ENCODE data around the gene TXNL4B. TPM values are rescaled to one million over a fixed set of nuclear protein-coding genes. Genes with fewer than 3 reads are reported as not detected.

The TXNL4B gene
- total RNA-seq, 5 donors from 2014 or later (not counting 1 experiment from before 2014, with no cell fraction given), result 10.9 to 24.2 (median 19.4) TPM

GRCh38 chr16:72109300-72109699 is 15.9 kb upstream of the TXNL4B start:
- Mint-ChIP-seq H3K27me3 (no peaks in the 10 kb centered on the region), H3K9me3 (no peaks in the 10 kb centered on the region), H3K27ac (no peak overlapping the region), H3K4me1 (no peaks in the 10 kb centered on the region), H3K36me3 (peaks cover 84% of the 10 kb centered on the region), H3K4me3 (no peak overlapping the region)
- CTCF ChIA-PET, result no interaction called here
- POLR2A ChIA-PET, result no interaction called here
- DNase-seq (no peak), ATAC-seq (replicated peaks in 1 of 4) (no peak)
- H3K4me3 ChIP-seq (ENCODE audit: control insufficient read depth in 1 of 2, extremely low read depth in 1 of 2, low read length in 1 of 2), result no peak overlapping the region
- no peaks in the 10 kb centered on the region for H3K27me3 ChIP-seq (replicated peaks in 1 of 2; ENCODE audit: control insufficient read depth in 2 of 2, extremely low read depth in 1 of 2, insufficient read depth in 2 of 2, low read length in 1 of 2)
- 99% methylated on average over 8 of the region's 12 CpGs for WGBS (ENCODE audit: insufficient coverage)
- H3K4me1 ChIP-seq (ENCODE audit: control insufficient read depth in 1 of 2, extremely low read depth in 1 of 2, insufficient read depth in 2 of 2, low read length in 2 of 2), result no peaks in the 10 kb centered on the region
- no peaks in the 10 kb centered on the region for H3K9me3 ChIP-seq
- H3K36me3 ChIP-seq (ENCODE audit: control insufficient read depth in 2 of 2, extremely low read depth in 1 of 2, insufficient read depth in 1 of 2, low read length in 1 of 2), result peaks cover 41 to 82% of the 10 kb centered on the region in 2 donors
- H3K27ac ChIP-seq (ENCODE audit: low read length), result no peak overlapping the region

GRCh38 chr16:72108353-72109102 is 15.1 kb upstream of the TXNL4B start:
- ATAC-seq (replicated peaks in 1 of 4) (no peak), DNase-seq (no peak)
- POLR2A ChIA-PET, result no interaction called here
- H3K27ac ChIP-seq (ENCODE audit: low read length), result no peak overlapping the region
- no peaks in the 10 kb centered on the region for H3K9me3 ChIP-seq
- H3K4me3 ChIP-seq (ENCODE audit: control insufficient read depth in 1 of 2, extremely low read depth in 1 of 2, low read length in 1 of 2), result no peak overlapping the region
- H3K4me1 Mint-ChIP-seq, result no peaks in the 10 kb centered on the region
- H3K4me3 Mint-ChIP-seq, result no peak overlapping the region
- H3K4me1 ChIP-seq (ENCODE audit: control insufficient read depth in 1 of 2, extremely low read depth in 1 of 2, insufficient read depth in 2 of 2, low read length in 2 of 2), result no peaks in the 10 kb centered on the region
- H3K36me3 ChIP-seq (ENCODE audit: control insufficient read depth in 2 of 2, extremely low read depth in 1 of 2, insufficient read depth in 1 of 2, low read length in 1 of 2), result peaks cover 47 to 89% of the 10 kb centered on the region in 2 donors
- H3K27ac Mint-ChIP-seq, result no peak overlapping the region
- H3K9me3 Mint-ChIP-seq, result no peaks in the 10 kb centered on the region
- peaks cover 89% of the 10 kb centered on the region for H3K36me3 Mint-ChIP-seq
- CTCF ChIA-PET, result no interaction called here
- no peaks in the 10 kb centered on the region for H3K27me3 ChIP-seq (replicated peaks in 1 of 2; ENCODE audit: control insufficient read depth in 2 of 2, extremely low read depth in 1 of 2, insufficient read depth in 2 of 2, low read length in 1 of 2)
- 94% methylated on average over 15 of the region's 16 CpGs for WGBS (ENCODE audit: insufficient coverage)
- no peaks in the 10 kb centered on the region for H3K27me3 Mint-ChIP-seq

GRCh38 chr16:72107371-72107770 is 14.0 kb upstream of the TXNL4B start:
- Mint-ChIP-seq H3K27me3 (no peaks in the 10 kb centered on the region), H3K9me3 (no peaks in the 10 kb centered on the region), H3K4me1 (no peaks in the 10 kb centered on the region), H3K4me3 (no peak overlapping the region), H3K27ac (no peak overlapping the region), H3K36me3 (peaks cover 90% of the 10 kb centered on the region)
- Histone ChIP-seq H3K4me1 (ENCODE audit: control insufficient read depth in 1 of 2, extremely low read depth in 1 of 2, insufficient read depth in 2 of 2, low read length in 2 of 2) (no peaks in the 10 kb centered on the region), H3K27me3 (replicated peaks in 1 of 2; ENCODE audit: control insufficient read depth in 2 of 2, extremely low read depth in 1 of 2, insufficient read depth in 2 of 2, low read length in 1 of 2) (no peaks in the 10 kb centered on the region), H3K4me3 (ENCODE audit: control insufficient read depth in 1 of 2, extremely low read depth in 1 of 2, low read length in 1 of 2) (no peak overlapping the region), H3K27ac (ENCODE audit: low read length) (no peak overlapping the region), H3K9me3 (no peaks in the 10 kb centered on the region), H3K36me3 (ENCODE audit: control insufficient read depth in 2 of 2, extremely low read depth in 1 of 2, insufficient read depth in 1 of 2, low read length in 1 of 2) (peaks cover 51 to 98% of the 10 kb centered on the region in 2 donors)
- POLR2A ChIA-PET, result interaction anchor here in 1 of 2 donors (0.6 kb wide), 1 partner anchor 284 kb away, joined by 3 read pairs; no protein-coding TSS in a partner anchor
- CTCF ChIA-PET, result no interaction called here
- ATAC-seq (replicated peaks in 1 of 4) (no peak), DNase-seq (no peak)
- 98% methylated on average over 17 of the region's 17 CpGs for WGBS (ENCODE audit: insufficient coverage)

- CTCF ChIA-PET, result interaction anchor here in 1 of 2 donors (0.6 kb wide), 1 partner anchor 10 kb away, joined by 3 read pairs; no protein-coding TSS in a partner anchor
- POLR2A ChIA-PET, result interaction anchor here in 1 of 2 donors (0.6 kb wide), 1 partner anchor 817 kb away, joined by 3 read pairs; the partner anchor contains the start of gene CMTR2
- H3K4me3 Mint-ChIP-seq, result no peak overlapping the region
Measured at GRCh38 chr16:72105978-72106377, 12.6 kb upstream of the TXNL4B start.

GRCh38 chr16:72104905-72105304 is 11.5 kb upstream of the TXNL4B start:
- no peak overlapping the region for H3K4me3 Mint-ChIP-seq
- POLR2A ChIA-PET, result no interaction called here
- Histone ChIP-seq H3K4me1 (ENCODE audit: control insufficient read depth in 1 of 2, extremely low read depth in 1 of 2, insufficient read depth in 2 of 2, low read length in 2 of 2) (no peaks in the 10 kb centered on the region), H3K27me3 (replicated peaks in 1 of 2; ENCODE audit: control insufficient read depth in 2 of 2, extremely low read depth in 1 of 2, insufficient read depth in 2 of 2, low read length in 1 of 2) (no peaks in the 10 kb centered on the region), H3K4me3 (ENCODE audit: control insufficient read depth in 1 of 2, extremely low read depth in 1 of 2, low read length in 1 of 2) (no peak overlapping the region), H3K9me3 (no peaks in the 10 kb centered on the region), H3K36me3 (ENCODE audit: control insufficient read depth in 2 of 2, extremely low read depth in 1 of 2, insufficient read depth in 1 of 2, low read length in 1 of 2) (peaks cover 51 to 98% of the 10 kb centered on the region in 2 donors), H3K27ac (ENCODE audit: low read length) (no peak overlapping the region)
- no peaks in the 10 kb centered on the region for H3K9me3 Mint-ChIP-seq
- ATAC-seq (replicated peaks in 1 of 4) (no peak), DNase-seq (no peak)
- H3K27me3 Mint-ChIP-seq, result no peaks in the 10 kb centered on the region
- peaks cover 84% of the 10 kb centered on the region for H3K36me3 Mint-ChIP-seq
- H3K4me1 Mint-ChIP-seq, result no peaks in the 10 kb centered on the region
- no peak overlapping the region for H3K27ac Mint-ChIP-seq
- 99% methylated on average over 7 of the region's 9 CpGs for WGBS (ENCODE audit: insufficient coverage)
- CTCF ChIA-PET, result no interaction called here

More at GRCh38 chr16:72105978-72106377, 12.6 kb upstream of the TXNL4B start:
- Mint-ChIP-seq H3K27me3 (no peaks in the 10 kb centered on the region), H3K27ac (no peak overlapping the region), H3K36me3 (peaks cover 90% of the 10 kb centered on the region), H3K4me1 (no peaks in the 10 kb centered on the region), H3K9me3 (no peaks in the 10 kb centered on the region)
- H3K9me3 ChIP-seq, result no peaks in the 10 kb centered on the region
- peaks cover 47 to 98% of the 10 kb centered on the region in 2 donors for H3K36me3 ChIP-seq (ENCODE audit: control insufficient read depth in 2 of 2, extremely low read depth in 1 of 2, insufficient read depth in 1 of 2, low read length in 1 of 2)
- H3K4me1 ChIP-seq (ENCODE audit: control insufficient read depth in 1 of 2, extremely low read depth in 1 of 2, insufficient read depth in 2 of 2, low read length in 2 of 2), result no peaks in the 10 kb centered on the region
- H3K27ac ChIP-seq (ENCODE audit: low read length), result no peak overlapping the region
- H3K27me3 ChIP-seq (replicated peaks in 1 of 2; ENCODE audit: control insufficient read depth in 2 of 2, extremely low read depth in 1 of 2, insufficient read depth in 2 of 2, low read length in 1 of 2), result no peaks in the 10 kb centered on the region
- ATAC-seq (replicated peaks in 1 of 4), result no peak
- 99% methylated on average over 6 of the region's 12 CpGs for WGBS (ENCODE audit: insufficient coverage)
- no peak for DNase-seq
- H3K4me3 ChIP-seq (ENCODE audit: control insufficient read depth in 1 of 2, extremely low read depth in 1 of 2, low read length in 1 of 2), result no peak overlapping the region

- Histone ChIP-seq H3K4me1 (ENCODE audit: control insufficient read depth in 1 of 2, extremely low read depth in 1 of 2, insufficient read depth in 2 of 2, low read length in 2 of 2) (no peaks in the 10 kb centered on the region), H3K27me3 (replicated peaks in 1 of 2; ENCODE audit: control insufficient read depth in 2 of 2, extremely low read depth in 1 of 2, insufficient read depth in 2 of 2, low read length in 1 of 2) (no peaks in the 10 kb centered on the region), H3K4me3 (ENCODE audit: control insufficient read depth in 1 of 2, extremely low read depth in 1 of 2, low read length in 1 of 2) (no peak overlapping the region), H3K9me3 (no peaks in the 10 kb centered on the region), H3K27ac (ENCODE audit: low read length) (no peak overlapping the region), H3K36me3 (ENCODE audit: control insufficient read depth in 2 of 2, extremely low read depth in 1 of 2, insufficient read depth in 1 of 2, low read length in 1 of 2) (peaks cover 42 to 97% of the 10 kb centered on the region in 2 donors)
- Mint-ChIP-seq H3K27me3 (no peaks in the 10 kb centered on the region), H3K27ac (no peak overlapping the region), H3K4me1 (peaks cover 7 to 12% (median 8%) of the 10 kb centered on the region in 3 donors), H3K36me3 (peaks cover 81% of the 10 kb centered on the region), H3K9me3 (no peaks in the 10 kb centered on the region), H3K4me3 (no peak overlapping the region)
- 96% methylated on average over 5 of the region's 10 CpGs for WGBS (ENCODE audit: insufficient coverage)
- DNase-seq (no peak), ATAC-seq (replicated peaks in 1 of 4) (no peak)
- CTCF ChIA-PET, result no interaction called here
- POLR2A ChIA-PET, result no interaction called here
Measured at GRCh38 chr16:72101195-72101594, 7.8 kb upstream of the TXNL4B start.
